ENCODE data around the gene KCNQ1.

- TF ChIP-seq CTCF (IDR thresholded peaks at IDR 0.05), result no peak
- no peak for TF ChIP-seq EZH2 (IDR thresholded peaks at IDR 0.05; ENCODE audit: borderline replicate concordance, insufficient read depth, low read depth, low read length, poor library complexity, severe bottlenecking)
Observed at GRCh38 chr11:2555891-2556290, 111.1 kb downstream of the KCNQ1 start.

Data from B cell (primary cell).